WTC11 (cell line): ENCODE results near the gene ITPR3. TPM values are rescaled to one million over a fixed set of nuclear protein-coding genes. Genes with fewer than 3 reads are reported as not detected.

Source experiments
- ATAC-seq: fragments of 200-7000 bp; cut with Tn5 transposase; 2 replicates; pipeline ENCODE4 v1.10.0; 2021; ENCODE audit warnings: mild to moderate bottlenecking, moderate library complexity
- CTCF ChIA-PET: fragments of 300-600 bp; sonication (Branson Sonifier 250); formaldehyde crosslinking; loops from one replicate; lab custom pipeline; 2021; ENCODE audit warnings: antibody characterized with exemption; lab: Charles Lee
- POLR2A ChIA-PET: fragments of 350-600 bp; sonication (Branson Sonifier 250); formaldehyde crosslinking; loops from one replicate; lab custom pipeline; 2021; ENCODE audit warnings: antibody characterized with exemption; lab: Charles Lee
- DNase-seq: peaks from one replicate; pipeline ENCODE4 v3.0.0; 2021; ENCODE audit warnings: low spot score
- H3K27ac Mint-ChIP-seq: 2 replicates; pipeline ENCODE4 v1.8.0; 2021; ENCODE audit warnings: mixed read lengths
- H3K27me3 Mint-ChIP-seq: 2 replicates; pipeline ENCODE4 v1.8.0; 2021; ENCODE audit warnings: low read depth, mild to moderate bottlenecking, moderate library complexity, mixed read lengths
- H3K36me3 Mint-ChIP-seq: 2 replicates; pipeline ENCODE4 v1.8.0; 2021; ENCODE audit warnings: mixed read lengths
- H3K4me1 Mint-ChIP-seq: 2 replicates; pipeline ENCODE4 v1.8.0; 2022; ENCODE audit warnings: mixed read lengths
- H3K4me3 Mint-ChIP-seq: 2 replicates; pipeline ENCODE4 v1.8.0; 2021; ENCODE audit warnings: mild to moderate bottlenecking, moderate library complexity, mixed read lengths
- H3K9me3 Mint-ChIP-seq: 2 replicates; pipeline ENCODE4 v1.8.0; 2021; ENCODE audit warnings: mixed read lengths
- ATF1 ChIP-seq: sonication (generic); formaldehyde crosslinking; IDR thresholded peaks from 2 replicates; pipeline ENCODE4 v1.8.1; 2023; ENCODE audit warnings: mild to moderate bottlenecking, moderate library complexity, missing genetic modification reagents
- ELF4 ChIP-seq: sonication (generic); formaldehyde crosslinking; IDR thresholded peaks from 2 replicates; pipeline ENCODE4 v1.8.1; 2022; ENCODE audit warnings: low read depth, mild to moderate bottlenecking, moderate library complexity, missing genetic modification reagents
- FOXJ3 ChIP-seq: sonication (generic); formaldehyde crosslinking; IDR thresholded peaks from 2 replicates; pipeline ENCODE4 v1.9.0; 2021; ENCODE audit warnings: missing genetic modification reagents, mild to moderate bottlenecking, borderline replicate concordance
- FOXP1 ChIP-seq: sonication (generic); formaldehyde crosslinking; IDR thresholded peaks from 2 replicates; pipeline ENCODE4 v1.8.0; 2022; ENCODE audit warnings: missing genetic modification reagents, mild to moderate bottlenecking, moderate library complexity, borderline replicate concordance
- SMAD3 ChIP-seq: sonication (generic); formaldehyde crosslinking; IDR thresholded peaks from 2 replicates; pipeline ENCODE4 v1.8.0; 2022; ENCODE audit warnings: missing genetic modification reagents, mild to moderate bottlenecking, borderline replicate concordance
- ZNF396 ChIP-seq: fragments of 250-450 bp; sonication (Bioruptor Pico); IDR thresholded peaks from 2 replicates; pipeline ENCODE4 v1.8.0; 2021; ENCODE audit warnings: mild to moderate bottlenecking, moderate library complexity, borderline replicate concordance
- total RNA-seq: library from RNA; stranded (reverse); gene quantifications from 3 replicates; pipeline ENCODE4 v1.2.3, GENCODE V29; 2021
- TF ChIP-seq, protein P1 (sequence below): fragments of 200-600 bp; IDR thresholded peaks from 2 replicates; pipeline ENCODE4 v1.8.0; 2022; ENCODE audit warnings: antibody characterized with exemption
- TF ChIP-seq, protein P2 (sequence below): sonication (generic); formaldehyde crosslinking; conservative IDR thresholded peaks from 2 replicates; pipeline ENCODE4 v1.8.1; 2023; ENCODE audit warnings: mild to moderate bottlenecking, low read depth, missing genetic modification reagents, moderate library complexity
- TF ChIP-seq, protein P3 (sequence below): sonication (generic); formaldehyde crosslinking; IDR thresholded peaks from 2 replicates; pipeline ENCODE4 v1.8.1; 2023; ENCODE audit warnings: mild to moderate bottlenecking, missing genetic modification reagents
- TF ChIP-seq, protein P4 (sequence below): fragments of 250-450 bp; sonication (Bioruptor Pico); IDR thresholded peaks from 2 replicates; pipeline ENCODE4 v1.8.0; 2021; ENCODE audit warnings: mild to moderate bottlenecking
- TF ChIP-seq, protein P5 (sequence below): fragments of 250-450 bp; sonication (Bioruptor Pico); IDR thresholded peaks from 2 replicates; pipeline ENCODE4 v2.1.2; 2022; ENCODE audit warnings: mild to moderate bottlenecking, moderate library complexity
- TF ChIP-seq, protein P6 (sequence below): sonication (generic); formaldehyde crosslinking; IDR thresholded peaks from 2 replicates; pipeline ENCODE4 v1.8.0; 2022; ENCODE audit warnings: mild to moderate bottlenecking, missing genetic modification reagents

The ITPR3 gene
- total RNA-seq, 1 experiment from 2014 or later = 47.3 TPM

DNA sequence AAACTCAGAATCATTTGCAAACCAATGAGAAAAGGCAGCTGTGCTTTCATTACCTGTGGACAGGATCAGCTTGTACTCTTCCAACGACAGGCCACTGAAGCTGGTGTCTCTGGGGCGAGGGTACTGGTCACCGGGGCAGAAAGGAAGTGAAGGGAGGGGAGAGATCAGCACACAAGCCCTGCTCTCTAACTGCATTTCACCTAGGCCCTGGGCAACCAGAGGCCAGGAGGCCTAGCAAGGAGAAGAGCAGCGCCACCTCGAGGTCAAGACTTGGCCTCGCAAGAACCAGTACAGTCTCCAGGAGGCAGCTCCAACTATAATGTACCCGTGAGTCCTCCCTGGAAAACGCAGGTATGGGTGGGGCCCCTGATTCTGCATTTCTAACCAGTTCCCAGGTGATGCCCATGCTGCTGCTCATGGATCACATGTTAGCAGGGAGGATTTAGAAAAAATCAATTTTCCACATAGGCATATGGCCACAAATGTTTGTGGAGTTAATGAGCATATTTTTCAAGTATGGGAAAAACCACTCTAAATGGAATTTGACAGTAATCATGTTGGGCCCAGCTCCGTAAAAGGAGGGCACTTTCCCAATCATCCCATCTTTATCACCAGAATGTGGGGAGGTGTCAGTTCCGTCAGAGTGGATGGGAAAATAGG is 79.4 kb downstream of the ITPR3 start:
- peak; percentile 86 for DNase-seq
- ChIA-PET POLR2A (interaction anchor here (0.8 to 1.2 kb wide), 2 partner anchors 10 to 11 kb away, joined by 3 read pairs; partner anchors contain the start of gene UQCC2), CTCF (interaction anchor here (0.5 to 3.7 kb wide), 49 partner anchors 9 to 463 kb away, joined by 3 to 38 read pairs (median 4); partner anchors contain the start of genes BAK1, ITPR3 and UQCC2)
- TF ChIP-seq, protein P1, sequence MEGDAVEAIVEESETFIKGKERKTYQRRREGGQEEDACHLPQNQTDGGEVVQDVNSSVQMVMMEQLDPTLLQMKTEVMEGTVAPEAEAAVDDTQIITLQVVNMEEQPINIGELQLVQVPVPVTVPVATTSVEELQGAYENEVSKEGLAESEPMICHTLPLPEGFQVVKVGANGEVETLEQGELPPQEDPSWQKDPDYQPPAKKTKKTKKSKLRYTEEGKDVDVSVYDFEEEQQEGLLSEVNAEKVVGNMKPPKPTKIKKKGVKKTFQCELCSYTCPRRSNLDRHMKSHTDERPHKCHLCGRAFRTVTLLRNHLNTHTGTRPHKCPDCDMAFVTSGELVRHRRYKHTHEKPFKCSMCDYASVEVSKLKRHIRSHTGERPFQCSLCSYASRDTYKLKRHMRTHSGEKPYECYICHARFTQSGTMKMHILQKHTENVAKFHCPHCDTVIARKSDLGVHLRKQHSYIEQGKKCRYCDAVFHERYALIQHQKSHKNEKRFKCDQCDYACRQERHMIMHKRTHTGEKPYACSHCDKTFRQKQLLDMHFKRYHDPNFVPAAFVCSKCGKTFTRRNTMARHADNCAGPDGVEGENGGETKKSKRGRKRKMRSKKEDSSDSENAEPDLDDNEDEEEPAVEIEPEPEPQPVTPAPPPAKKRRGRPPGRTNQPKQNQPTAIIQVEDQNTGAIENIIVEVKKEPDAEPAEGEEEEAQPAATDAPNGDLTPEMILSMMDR = peak; percentile 66
- no peak for TF ChIP-seq FOXJ3 (CRISPR knock-in tag)
- Mint-ChIP-seq H3K27ac (no peak overlapping the region), H3K36me3 (peaks cover 41% of the 10 kb centered on the region), H3K27me3 (no peaks in the 10 kb centered on the region), H3K4me1 (peaks cover 24% of the 10 kb centered on the region), H3K9me3 (no peaks in the 10 kb centered on the region), H3K4me3 (no peak overlapping the region)
- peak; percentile 93 for ATAC-seq

DNA sequence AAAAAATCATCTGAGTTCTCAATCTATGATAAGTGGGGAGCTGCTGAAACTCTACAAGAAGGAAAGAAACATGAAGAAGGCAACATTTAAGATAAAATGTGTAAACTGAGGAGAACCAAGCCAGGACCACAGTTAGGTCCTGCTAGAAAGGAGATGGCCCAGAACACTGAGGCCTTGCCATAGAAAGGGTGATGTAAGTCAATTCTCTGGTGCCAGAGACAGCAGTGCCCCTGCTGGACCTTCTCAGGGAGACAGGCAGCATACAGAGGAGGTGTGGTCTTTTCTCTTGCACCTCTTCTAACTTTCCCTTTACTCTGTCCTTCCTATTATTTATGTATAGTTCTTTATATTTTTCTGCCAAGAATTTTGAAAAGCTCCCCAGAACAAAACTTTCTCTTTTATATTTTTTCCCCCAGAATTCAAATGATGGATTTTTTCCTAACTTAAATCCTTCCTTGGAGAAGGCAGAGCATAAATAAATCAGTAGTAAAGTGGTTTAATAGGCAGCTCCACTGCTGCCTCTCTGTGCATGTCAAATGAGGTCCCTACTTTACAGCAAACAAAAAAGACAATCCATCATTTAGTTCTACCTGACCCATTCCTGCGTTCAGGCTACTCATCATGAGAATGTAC is 81.3 kb downstream of the ITPR3 start:
- H3K9me3 Mint-ChIP-seq = no peaks in the 10 kb centered on the region
- H3K36me3 Mint-ChIP-seq = peaks cover 35% of the 10 kb centered on the region
- TF ChIP-seq, protein P1 = peak; percentile 35; the same call in 1 of the 2 replicates
- TF ChIP-seq, protein P2, sequence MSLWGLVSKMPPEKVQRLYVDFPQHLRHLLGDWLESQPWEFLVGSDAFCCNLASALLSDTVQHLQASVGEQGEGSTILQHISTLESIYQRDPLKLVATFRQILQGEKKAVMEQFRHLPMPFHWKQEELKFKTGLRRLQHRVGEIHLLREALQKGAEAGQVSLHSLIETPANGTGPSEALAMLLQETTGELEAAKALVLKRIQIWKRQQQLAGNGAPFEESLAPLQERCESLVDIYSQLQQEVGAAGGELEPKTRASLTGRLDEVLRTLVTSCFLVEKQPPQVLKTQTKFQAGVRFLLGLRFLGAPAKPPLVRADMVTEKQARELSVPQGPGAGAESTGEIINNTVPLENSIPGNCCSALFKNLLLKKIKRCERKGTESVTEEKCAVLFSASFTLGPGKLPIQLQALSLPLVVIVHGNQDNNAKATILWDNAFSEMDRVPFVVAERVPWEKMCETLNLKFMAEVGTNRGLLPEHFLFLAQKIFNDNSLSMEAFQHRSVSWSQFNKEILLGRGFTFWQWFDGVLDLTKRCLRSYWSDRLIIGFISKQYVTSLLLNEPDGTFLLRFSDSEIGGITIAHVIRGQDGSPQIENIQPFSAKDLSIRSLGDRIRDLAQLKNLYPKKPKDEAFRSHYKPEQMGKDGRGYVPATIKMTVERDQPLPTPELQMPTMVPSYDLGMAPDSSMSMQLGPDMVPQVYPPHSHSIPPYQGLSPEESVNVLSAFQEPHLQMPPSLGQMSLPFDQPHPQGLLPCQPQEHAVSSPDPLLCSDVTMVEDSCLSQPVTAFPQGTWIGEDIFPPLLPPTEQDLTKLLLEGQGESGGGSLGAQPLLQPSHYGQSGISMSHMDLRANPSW = no peak
- TF ChIP-seq, all 79 proteins: peak for 1
- H3K27me3 Mint-ChIP-seq = no peaks in the 10 kb centered on the region
- no peak overlapping the region for H3K27ac Mint-ChIP-seq
- ChIA-PET POLR2A (no interaction called here), CTCF (interaction anchor here (0.8 to 3.7 kb wide), 8 partner anchors 9 to 153 kb away, joined by 3 to 38 read pairs (median 4); partner anchors contain the start of genes ITPR3 and UQCC2)
- ATAC-seq (peak; percentile 78), DNase-seq (peak; percentile 55)
- H3K4me3 Mint-ChIP-seq = no peak overlapping the region
- peaks cover 31% of the 10 kb centered on the region for H3K4me1 Mint-ChIP-seq

DNA sequence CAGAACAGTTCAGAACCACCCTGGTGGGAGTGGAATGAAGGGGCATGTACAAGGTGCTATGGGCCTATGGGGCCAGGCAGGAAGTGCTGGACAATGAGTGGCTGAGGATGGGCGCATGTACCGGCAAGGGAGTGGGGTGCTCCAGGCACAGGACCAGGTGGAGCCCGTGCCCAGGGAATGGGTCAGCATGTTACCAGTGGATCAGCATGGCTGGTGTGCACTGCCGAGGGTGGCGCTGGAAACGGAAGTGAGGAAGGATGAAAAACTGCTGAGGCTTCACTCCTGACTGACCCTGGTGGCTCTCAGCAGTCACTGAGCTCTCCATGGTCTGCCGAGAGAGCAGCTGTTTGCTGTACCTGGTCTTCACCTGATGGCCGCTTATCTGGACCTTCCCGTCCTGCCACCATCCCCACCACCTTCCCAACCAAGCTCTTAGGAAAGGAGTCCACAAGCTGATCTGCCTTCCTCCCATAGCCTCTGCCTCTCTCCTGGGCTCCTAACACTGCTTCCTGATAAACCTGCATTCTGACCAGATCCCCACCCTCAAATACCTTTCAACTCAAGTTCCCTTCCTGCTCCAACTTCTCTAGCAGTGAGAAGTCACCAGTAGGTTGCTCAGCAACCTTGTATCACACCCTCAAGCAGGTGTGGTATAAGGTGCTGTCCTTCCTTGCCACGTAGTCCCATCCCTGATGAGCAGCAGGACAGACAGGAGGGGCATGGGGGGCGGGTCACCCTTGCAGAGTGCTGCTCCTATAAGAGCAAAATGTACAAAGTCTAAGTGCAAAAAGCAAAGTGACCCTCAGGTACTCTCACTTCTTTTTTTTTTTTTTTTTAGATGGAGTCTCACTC is 83.3 kb downstream of the ITPR3 start:
- Mint-ChIP-seq H3K36me3 (peaks cover 38% of the 10 kb centered on the region), H3K9me3 (no peaks in the 10 kb centered on the region), H3K4me1 (peaks cover 33% of the 10 kb centered on the region), H3K27me3 (no peaks in the 10 kb centered on the region), H3K27ac (no peak overlapping the region), H3K4me3 (no peak overlapping the region)
- DNase-seq = no peak
- POLR2A ChIA-PET = no interaction called here
- CTCF ChIA-PET = interaction anchor here (0.9 to 1.5 kb wide), 3 partner anchors 112 to 121 kb away, joined by 3 to 5 read pairs (median 4); no protein-coding TSS in a partner anchor
- ATAC-seq = no peak
- TF ChIP-seq, protein P3, sequence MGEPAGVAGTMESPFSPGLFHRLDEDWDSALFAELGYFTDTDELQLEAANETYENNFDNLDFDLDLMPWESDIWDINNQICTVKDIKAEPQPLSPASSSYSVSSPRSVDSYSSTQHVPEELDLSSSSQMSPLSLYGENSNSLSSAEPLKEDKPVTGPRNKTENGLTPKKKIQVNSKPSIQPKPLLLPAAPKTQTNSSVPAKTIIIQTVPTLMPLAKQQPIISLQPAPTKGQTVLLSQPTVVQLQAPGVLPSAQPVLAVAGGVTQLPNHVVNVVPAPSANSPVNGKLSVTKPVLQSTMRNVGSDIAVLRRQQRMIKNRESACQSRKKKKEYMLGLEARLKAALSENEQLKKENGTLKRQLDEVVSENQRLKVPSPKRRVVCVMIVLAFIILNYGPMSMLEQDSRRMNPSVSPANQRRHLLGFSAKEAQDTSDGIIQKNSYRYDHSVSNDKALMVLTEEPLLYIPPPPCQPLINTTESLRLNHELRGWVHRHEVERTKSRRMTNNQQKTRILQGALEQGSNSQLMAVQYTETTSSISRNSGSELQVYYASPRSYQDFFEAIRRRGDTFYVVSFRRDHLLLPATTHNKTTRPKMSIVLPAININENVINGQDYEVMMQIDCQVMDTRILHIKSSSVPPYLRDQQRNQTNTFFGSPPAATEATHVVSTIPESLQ (CRISPR knock-in tag) = no peak
- TF ChIP-seq FOXP1 (CRISPR knock-in tag) = no peak
- TF ChIP-seq, protein P4, sequence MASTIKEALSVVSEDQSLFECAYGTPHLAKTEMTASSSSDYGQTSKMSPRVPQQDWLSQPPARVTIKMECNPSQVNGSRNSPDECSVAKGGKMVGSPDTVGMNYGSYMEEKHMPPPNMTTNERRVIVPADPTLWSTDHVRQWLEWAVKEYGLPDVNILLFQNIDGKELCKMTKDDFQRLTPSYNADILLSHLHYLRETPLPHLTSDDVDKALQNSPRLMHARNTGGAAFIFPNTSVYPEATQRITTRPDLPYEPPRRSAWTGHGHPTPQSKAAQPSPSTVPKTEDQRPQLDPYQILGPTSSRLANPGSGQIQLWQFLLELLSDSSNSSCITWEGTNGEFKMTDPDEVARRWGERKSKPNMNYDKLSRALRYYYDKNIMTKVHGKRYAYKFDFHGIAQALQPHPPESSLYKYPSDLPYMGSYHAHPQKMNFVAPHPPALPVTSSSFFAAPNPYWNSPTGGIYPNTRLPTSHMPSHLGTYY (CRISPR knock-in tag) = no peak
- no peak for TF ChIP-seq ATF1
- TF ChIP-seq, protein P5, sequence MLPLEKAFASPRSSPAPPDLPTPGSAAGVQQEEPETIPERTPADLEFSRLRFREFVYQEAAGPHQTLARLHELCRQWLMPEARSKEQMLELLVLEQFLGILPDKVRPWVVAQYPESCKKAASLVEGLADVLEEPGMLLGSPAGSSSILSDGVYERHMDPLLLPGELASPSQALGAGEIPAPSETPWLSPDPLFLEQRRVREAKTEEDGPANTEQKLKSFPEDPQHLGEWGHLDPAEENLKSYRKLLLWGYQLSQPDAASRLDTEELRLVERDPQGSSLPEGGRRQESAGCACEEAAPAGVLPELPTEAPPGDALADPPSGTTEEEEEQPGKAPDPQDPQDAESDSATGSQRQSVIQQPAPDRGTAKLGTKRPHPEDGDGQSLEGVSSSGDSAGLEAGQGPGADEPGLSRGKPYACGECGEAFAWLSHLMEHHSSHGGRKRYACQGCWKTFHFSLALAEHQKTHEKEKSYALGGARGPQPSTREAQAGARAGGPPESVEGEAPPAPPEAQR (CRISPR knock-in tag) = no peak
- no peak for TF ChIP-seq ELF4 (CRISPR knock-in tag)
- TF ChIP-seq SMAD3 (CRISPR knock-in tag) = no peak
- TF ChIP-seq ZNF396 (CRISPR knock-in tag) = no peak
- TF ChIP-seq, protein P6, sequence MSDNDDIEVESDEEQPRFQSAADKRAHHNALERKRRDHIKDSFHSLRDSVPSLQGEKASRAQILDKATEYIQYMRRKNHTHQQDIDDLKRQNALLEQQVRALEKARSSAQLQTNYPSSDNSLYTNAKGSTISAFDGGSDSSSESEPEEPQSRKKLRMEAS = no peak
